ENCODE measurements around the gene RPRML. TPM values are rescaled to one million over a fixed set of nuclear protein-coding genes. Genes with fewer than 3 reads are reported as not detected.

RPRML gene
- total RNA-seq, 1 experiment from 2014 or later = 1.3 TPM

- WGBS (ENCODE audit: extremely low coverage, insufficient read length, low lambda C conversion rate) = no CpG with 5 or more reads among the region's 36 CpGs
Measured at GRCh38 chr17:46977750-46978488, 1.1 kb downstream of the RPRML start.

More at GRCh38 chr17:46977750-46978488, 1.1 kb downstream of the RPRML start:
- H4K20me1 ChIP-seq (ENCODE audit: control insufficient read depth, insufficient read depth, insufficient read length) = no peaks in the 10 kb centered on the region
- no peak overlapping the region for H3K56ac ChIP-seq (ENCODE audit: insufficient read length, low read depth, low read length)
- no peak overlapping the region for H4K91ac ChIP-seq (ENCODE audit: insufficient read length, low read depth, low read length)
- H3T11ph ChIP-seq (ENCODE audit: low read length) = no peak overlapping the region
- no peak overlapping the region for H3K4ac ChIP-seq (ENCODE audit: low read depth, low read length)
- H2BK15ac ChIP-seq (ENCODE audit: low read depth, low read length) = 0 out of 2 replicates have a peak overlapping the region, but pooled peaks have one; percentile 54
- H3K9ac ChIP-seq (ENCODE audit: extremely low read depth, insufficient read length, low read length) = peak overlapping the region; percentile 6
- H3K4me1 ChIP-seq (ENCODE audit: insufficient read depth, low read length) = no peaks in the 10 kb centered on the region; the same call in 1 of the 2 replicates
- Mint-ChIP-seq H3K36me3 (ENCODE audit: insufficient read depth in 1 of 3, low read depth in 3 of 3) (peaks cover 0 to 4% (median 3%) of the 10 kb centered on the region in 3 experiments; a peak in 2 of 7 replicates), H3K9me3 (peaks cover 3% of the 10 kb centered on the region in 2 experiments; a peak in 2 of 5 replicates), H3K4me1 (peaks cover 29 to 43% of the 10 kb centered on the region in 2 experiments), H3K27me3 (ENCODE audit: low read depth) (peaks cover 65% of the 10 kb centered on the region), H3K4me3 (peak overlapping the region; percentile 72 to 93), H3K27ac (peak overlapping the region in 1 of 3 experiments; percentile 15; a peak in 2 of 7 replicates)
- no peak overlapping the region for H3K18ac ChIP-seq (ENCODE audit: insufficient read length, low read depth, low read length)
- H2BK120ac ChIP-seq (ENCODE audit: low read depth, low read length, poor library complexity, severe bottlenecking) = no peak overlapping the region
- H4K5ac ChIP-seq (ENCODE audit: insufficient read length, low read depth, low read length) = no peak overlapping the region
- H3K9me3 ChIP-seq (ENCODE audit: control insufficient read depth, low read depth, low read length) = no peaks in the 10 kb centered on the region
- peaks cover 16% of the 10 kb centered on the region for H3K23me2 ChIP-seq (ENCODE audit: insufficient read length, low read depth, low read length, poor library complexity, severe bottlenecking)
- H3K23ac ChIP-seq (ENCODE audit: insufficient read length, low read depth, low read length) = no peak overlapping the region
- H2BK5ac ChIP-seq (ENCODE audit: insufficient read length, low read length) = no peak overlapping the region
- DNase-seq = no peak
- no peak overlapping the region for H3K27ac ChIP-seq (ENCODE audit: insufficient read length, low read depth, low read length)
- H2BK20ac ChIP-seq (ENCODE audit: low read depth, low read length, poor library complexity, severe bottlenecking) = no peak overlapping the region
- no peaks in the 10 kb centered on the region for H3K79me1 ChIP-seq (ENCODE audit: insufficient read depth, low read depth, low read length, poor library complexity, severe bottlenecking)
- H3K27me3 ChIP-seq (ENCODE audit: insufficient read depth, low read length) = peaks cover 5% of the 10 kb centered on the region; the same call in 1 of the 2 replicates
- no peak overlapping the region for H2BK12ac ChIP-seq (ENCODE audit: insufficient read length, low read depth, low read length)
- no peak overlapping the region for H4K8ac ChIP-seq (replicated peaks; ENCODE audit: insufficient read length, low read depth, low read length)
- H2AK5ac ChIP-seq (ENCODE audit: insufficient read length, low read length) = no peak overlapping the region
- no peak for TF ChIP-seq CTCF (conservative IDR thresholded peaks at IDR 0.05)
- H3K4me2 ChIP-seq (ENCODE audit: insufficient read depth, insufficient read length, low read length) = peak overlapping the region; percentile 72
- no peaks in the 10 kb centered on the region for H3K79me2 ChIP-seq (ENCODE audit: insufficient read depth, low read length)
- H2AFZ ChIP-seq (ENCODE audit: low read length) = no peak overlapping the region
- H3K14ac ChIP-seq (ENCODE audit: insufficient read depth, low read length) = peak overlapping the region; percentile 30; the same call in 1 of the 2 replicates

Measured in H9 (cell line).